ENCODE data around the gene UFD1.

The UFD1 gene

GRCh38 chr22:19507534-19507861 lies 28.5 kb upstream of the UFD1 start:
- Histone ChIP-seq H3K9ac (ENCODE audit: low read depth, low read length) (no peak overlapping the region), H3K4me1 (ENCODE audit: insufficient read depth, low read length) (no peaks in the 10 kb centered on the region), H3K36me3 (ENCODE audit: insufficient read depth, low read length) (peaks cover 5% of the 10 kb centered on the region), H3K9me3 (ENCODE audit: control insufficient read depth, insufficient read depth, low read length) (no peaks in the 10 kb centered on the region)

GRCh38 chr22:19506212-19506611 lies 27.2 kb upstream of the UFD1 start:
- Histone ChIP-seq H3K36me3 (ENCODE audit: insufficient read depth, low read length) (peaks cover 5% of the 10 kb centered on the region), H3K9me3 (ENCODE audit: control insufficient read depth, insufficient read depth, low read length) (no peaks in the 10 kb centered on the region), H3K4me1 (ENCODE audit: insufficient read depth, low read length) (no peaks in the 10 kb centered on the region), H3K9ac (ENCODE audit: low read depth, low read length) (no peak overlapping the region)

GRCh38 chr22:19505735-19506126 lies 26.7 kb upstream of the UFD1 start:
- peaks cover 5% of the 10 kb centered on the region for H3K36me3 ChIP-seq (ENCODE audit: insufficient read depth, low read length)
- H3K4me1 ChIP-seq (ENCODE audit: insufficient read depth, low read length) = no peaks in the 10 kb centered on the region
- H3K9me3 ChIP-seq (ENCODE audit: control insufficient read depth, insufficient read depth, low read length) = no peaks in the 10 kb centered on the region
- H3K9ac ChIP-seq (ENCODE audit: low read depth, low read length) = no peak overlapping the region

- Histone ChIP-seq H3K4me1 (ENCODE audit: insufficient read depth, low read length) (no peaks in the 10 kb centered on the region), H3K9ac (ENCODE audit: low read depth, low read length) (no peak overlapping the region), H3K9me3 (ENCODE audit: control insufficient read depth, insufficient read depth, low read length) (no peaks in the 10 kb centered on the region), H3K36me3 (ENCODE audit: insufficient read depth, low read length) (peaks cover 5% of the 10 kb centered on the region)
These were observed 26.1 kb upstream of the UFD1 start for GRCh38 chr22:19504900-19505734.

- Histone ChIP-seq H3K9ac (ENCODE audit: low read depth, low read length) (no peak overlapping the region), H3K4me1 (ENCODE audit: insufficient read depth, low read length) (no peaks in the 10 kb centered on the region), H3K9me3 (ENCODE audit: control insufficient read depth, insufficient read depth, low read length) (no peaks in the 10 kb centered on the region), H3K36me3 (ENCODE audit: insufficient read depth, low read length) (peaks cover 5% of the 10 kb centered on the region)
These were observed 24.9 kb upstream of the UFD1 start for GRCh38 chr22:19503869-19504268.

- Histone ChIP-seq H3K4me1 (ENCODE audit: insufficient read depth, low read length) (no peaks in the 10 kb centered on the region), H3K36me3 (ENCODE audit: insufficient read depth, low read length) (peaks cover 2% of the 10 kb centered on the region), H3K9ac (ENCODE audit: low read depth, low read length) (no peak overlapping the region), H3K9me3 (ENCODE audit: control insufficient read depth, insufficient read depth, low read length) (no peaks in the 10 kb centered on the region)
These were observed 24.4 kb upstream of the UFD1 start for GRCh38 chr22:19503367-19503766.

GRCh38 chr22:19501897-19502447 lies 23.0 kb upstream of the UFD1 start:
- Histone ChIP-seq H3K36me3 (ENCODE audit: insufficient read depth, low read length) (no peaks in the 10 kb centered on the region; the same call in 1 of the 2 replicates), H3K4me1 (ENCODE audit: insufficient read depth, low read length) (no peaks in the 10 kb centered on the region), H3K9me3 (ENCODE audit: control insufficient read depth, insufficient read depth, low read length) (no peaks in the 10 kb centered on the region), H3K9ac (ENCODE audit: low read depth, low read length) (no peak overlapping the region)

- H3K9ac ChIP-seq (ENCODE audit: low read depth, low read length) = no peak overlapping the region
- H3K9me3 ChIP-seq (ENCODE audit: control insufficient read depth, insufficient read depth, low read length) = no peaks in the 10 kb centered on the region
- no peaks in the 10 kb centered on the region for H3K4me1 ChIP-seq (ENCODE audit: insufficient read depth, low read length)
- no peaks in the 10 kb centered on the region for H3K36me3 ChIP-seq (ENCODE audit: insufficient read depth, low read length)
These were observed 20.9 kb upstream of the UFD1 start for GRCh38 chr22:19499880-19500242.

GRCh38 chr22:19499236-19499879 lies 20.4 kb upstream of the UFD1 start:
- no peak overlapping the region for H3K9ac ChIP-seq (ENCODE audit: low read depth, low read length)
- H3K4me1 ChIP-seq (ENCODE audit: insufficient read depth, low read length) = no peaks in the 10 kb centered on the region
- no peaks in the 10 kb centered on the region for H3K36me3 ChIP-seq (ENCODE audit: insufficient read depth, low read length)
- no peaks in the 10 kb centered on the region for H3K9me3 ChIP-seq (ENCODE audit: control insufficient read depth, insufficient read depth, low read length)

GRCh38 chr22:19498866-19499190 lies 19.8 kb upstream of the UFD1 start:
- no peaks in the 10 kb centered on the region; the same call in 1 of the 2 replicates for H3K36me3 ChIP-seq (ENCODE audit: insufficient read depth, low read length)
- H3K9ac ChIP-seq (ENCODE audit: low read depth, low read length) = no peak overlapping the region
- no peaks in the 10 kb centered on the region for H3K9me3 ChIP-seq (ENCODE audit: control insufficient read depth, insufficient read depth, low read length)
- H3K4me1 ChIP-seq (ENCODE audit: insufficient read depth, low read length) = no peaks in the 10 kb centered on the region

GRCh38 chr22:19498154-19498865 lies 19.3 kb upstream of the UFD1 start:
- Histone ChIP-seq H3K36me3 (ENCODE audit: insufficient read depth, low read length) (no peaks in the 10 kb centered on the region; the same call in 1 of the 2 replicates), H3K9me3 (ENCODE audit: control insufficient read depth, insufficient read depth, low read length) (no peaks in the 10 kb centered on the region), H3K9ac (ENCODE audit: low read depth, low read length) (no peak overlapping the region), H3K4me1 (ENCODE audit: insufficient read depth, low read length) (no peaks in the 10 kb centered on the region)

GRCh38 chr22:19497245-19497644 lies 18.3 kb upstream of the UFD1 start:
- Histone ChIP-seq H3K9me3 (ENCODE audit: control insufficient read depth, insufficient read depth, low read length) (no peaks in the 10 kb centered on the region), H3K9ac (ENCODE audit: low read depth, low read length) (no peak overlapping the region), H3K36me3 (ENCODE audit: insufficient read depth, low read length) (no peaks in the 10 kb centered on the region; the same call in 1 of the 2 replicates), H3K4me1 (ENCODE audit: insufficient read depth, low read length) (no peaks in the 10 kb centered on the region)

GRCh38 chr22:19496324-19496630 lies 17.3 kb upstream of the UFD1 start:
- no peaks in the 10 kb centered on the region for H3K9me3 ChIP-seq (ENCODE audit: control insufficient read depth, insufficient read depth, low read length)
- no peaks in the 10 kb centered on the region; the same call in none of the 2 replicates for H3K36me3 ChIP-seq (ENCODE audit: insufficient read depth, low read length)
- H3K9ac ChIP-seq (ENCODE audit: low read depth, low read length) = no peak overlapping the region
- no peaks in the 10 kb centered on the region for H3K4me1 ChIP-seq (ENCODE audit: insufficient read depth, low read length)

- Histone ChIP-seq H3K9me3 (ENCODE audit: control insufficient read depth, insufficient read depth, low read length) (no peaks in the 10 kb centered on the region), H3K36me3 (ENCODE audit: insufficient read depth, low read length) (no peaks in the 10 kb centered on the region; the same call in none of the 2 replicates), H3K4me1 (ENCODE audit: insufficient read depth, low read length) (no peaks in the 10 kb centered on the region), H3K9ac (ENCODE audit: low read depth, low read length) (no peak overlapping the region)
These were observed 16.8 kb upstream of the UFD1 start for GRCh38 chr22:19495562-19496323.
